ENCODE results near the gene BICC1.

Gene BICC1

DNA sequence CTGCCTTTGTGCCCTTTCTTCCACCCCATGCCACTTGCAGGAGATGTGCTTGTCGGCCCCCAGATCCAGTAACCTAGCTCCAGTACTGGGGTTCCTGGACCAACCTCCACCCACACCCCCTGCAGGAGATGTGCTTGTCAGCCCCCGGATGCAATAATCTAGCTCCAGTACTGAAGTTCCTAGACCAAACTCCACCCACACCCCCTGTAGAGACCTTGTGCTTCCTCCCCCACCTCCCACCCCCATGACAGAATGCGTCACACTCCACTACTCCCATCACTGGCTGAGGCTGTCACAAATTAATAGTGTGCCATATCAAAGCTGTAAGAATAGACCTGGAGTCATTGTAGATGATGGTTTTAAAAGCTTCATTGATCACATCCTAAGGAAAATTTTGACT is 185.0 kb downstream of the BICC1 start:
- peak in 1 of 56 donors; percentile 1 for DNase-seq

- no peak for DNase-seq
These were observed 186.2 kb downstream of the BICC1 start for GRCh38 chr10:58698777-58699356.

DNA sequence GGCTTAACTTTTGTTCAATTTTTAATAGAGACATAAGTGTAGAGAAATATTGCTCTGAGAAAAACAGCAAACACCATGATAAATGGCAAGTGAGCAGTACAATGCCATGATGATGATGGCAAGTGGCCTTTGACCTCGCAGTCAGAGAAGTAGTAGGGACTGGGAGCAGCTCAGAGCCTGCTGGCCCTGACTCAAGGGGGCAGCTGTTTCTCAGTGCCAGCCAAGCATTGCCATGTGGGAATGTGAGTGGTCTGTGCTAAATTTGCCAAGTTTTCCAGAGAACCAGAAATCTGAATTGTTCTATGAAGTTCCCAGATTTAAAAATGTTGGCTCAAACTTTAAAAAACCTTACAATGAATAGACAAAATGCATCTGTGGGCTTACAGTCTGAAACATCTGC is 187.9 kb downstream of the BICC1 start:
- no peak for DNase-seq

DNA sequence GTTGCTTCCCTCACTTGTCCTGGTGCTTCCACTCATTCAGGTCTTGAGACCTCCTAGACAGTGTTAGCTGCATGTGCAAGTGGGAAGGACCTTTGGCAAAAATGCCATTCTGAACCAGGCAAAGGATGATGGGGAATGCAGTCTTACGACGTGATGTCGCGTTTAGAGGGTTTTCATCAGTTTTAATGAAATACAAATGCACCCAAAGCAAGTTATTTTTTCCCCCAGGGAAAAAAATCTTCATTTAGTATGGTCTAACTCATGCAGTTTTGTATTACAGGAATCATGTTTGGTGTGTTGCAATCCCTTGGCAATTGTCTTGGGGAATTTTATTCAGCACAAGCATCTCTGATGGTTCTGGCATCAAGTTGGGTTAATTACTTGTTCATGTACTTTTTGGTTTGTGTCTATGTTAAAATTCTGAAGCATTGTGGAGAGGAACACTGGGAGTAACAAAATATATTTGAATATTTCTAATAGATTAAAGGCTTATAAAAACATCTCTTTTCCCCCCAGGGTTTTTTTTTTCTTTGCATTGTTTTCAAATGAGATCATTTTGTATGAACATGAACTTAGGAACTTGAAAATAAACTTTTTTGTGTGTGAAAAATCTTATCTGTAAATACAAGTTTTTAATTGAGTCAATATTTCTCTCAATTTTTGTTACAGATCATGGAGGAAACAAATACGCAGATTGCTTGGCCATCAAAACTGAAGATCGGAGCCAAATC is 188.9 kb downstream of the BICC1 start:
- no peak for DNase-seq

DNA sequence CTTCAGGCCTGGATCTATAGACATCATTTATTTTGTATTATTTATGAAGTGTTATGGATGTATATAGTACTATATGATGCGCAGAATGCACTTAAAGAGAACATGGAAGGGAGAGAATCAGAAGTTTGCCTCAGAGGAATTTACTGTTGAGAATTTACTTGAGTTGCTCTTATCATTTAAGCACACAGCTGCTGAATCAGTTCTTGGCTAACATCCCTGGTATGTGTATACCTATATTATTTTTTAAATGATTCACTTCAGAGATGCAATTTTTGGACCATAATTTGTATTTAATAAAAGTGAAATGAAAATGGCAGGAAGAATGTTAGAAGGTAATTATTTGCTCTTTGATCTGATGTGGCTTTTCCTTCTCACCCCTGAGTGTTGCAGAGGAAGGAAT is 191.6 kb downstream of the BICC1 start:
- no peak for DNase-seq

DNA sequence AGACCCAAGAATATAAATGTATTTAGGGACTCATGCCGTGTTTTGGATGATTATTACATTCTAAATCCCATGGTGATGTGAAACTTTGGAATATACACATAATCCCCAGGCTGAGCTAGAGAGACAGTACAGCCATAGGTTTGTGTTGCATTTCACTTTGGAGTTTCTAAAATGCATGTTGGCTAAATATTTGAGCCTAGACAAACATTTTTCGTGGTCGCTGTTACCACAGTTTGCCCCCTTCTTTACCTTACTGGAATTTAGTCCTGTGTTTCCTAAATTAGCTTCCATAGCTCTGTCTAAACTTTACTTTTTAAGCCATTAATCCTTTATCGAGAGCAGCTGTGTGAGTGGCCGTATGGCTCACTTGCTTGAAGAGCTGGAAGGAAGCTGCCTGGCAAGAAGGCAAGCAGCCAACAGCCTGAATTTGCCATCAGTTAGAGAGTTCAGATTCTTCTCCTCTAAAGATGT is 192.0 kb downstream of the BICC1 start:
- peak in 1 of 56 donors; percentile 1 for DNase-seq

DNA sequence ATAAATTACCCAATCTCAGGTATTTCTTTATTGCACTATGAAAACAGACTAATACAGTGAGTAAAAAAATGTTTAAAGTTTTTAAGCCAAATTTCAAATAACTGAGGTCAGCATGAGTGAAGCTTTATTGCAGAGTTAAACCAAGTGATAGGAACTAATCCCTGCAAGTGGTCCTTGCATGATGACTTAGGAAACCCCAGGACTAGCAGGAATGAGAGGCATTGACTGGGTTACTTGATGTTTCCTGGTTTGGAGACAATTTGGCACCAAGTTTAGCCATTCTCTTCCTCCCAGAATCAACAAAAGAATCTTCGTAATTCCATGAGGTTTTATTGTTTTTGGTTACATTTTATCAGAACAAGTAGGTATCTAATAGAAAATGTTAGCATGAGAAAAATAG is 194.2 kb downstream of the BICC1 start:
- no peak for DNase-seq

- no peak for DNase-seq
These were observed 199.5 kb downstream of the BICC1 start for GRCh38 chr10:58712141-58712540.

DNA sequence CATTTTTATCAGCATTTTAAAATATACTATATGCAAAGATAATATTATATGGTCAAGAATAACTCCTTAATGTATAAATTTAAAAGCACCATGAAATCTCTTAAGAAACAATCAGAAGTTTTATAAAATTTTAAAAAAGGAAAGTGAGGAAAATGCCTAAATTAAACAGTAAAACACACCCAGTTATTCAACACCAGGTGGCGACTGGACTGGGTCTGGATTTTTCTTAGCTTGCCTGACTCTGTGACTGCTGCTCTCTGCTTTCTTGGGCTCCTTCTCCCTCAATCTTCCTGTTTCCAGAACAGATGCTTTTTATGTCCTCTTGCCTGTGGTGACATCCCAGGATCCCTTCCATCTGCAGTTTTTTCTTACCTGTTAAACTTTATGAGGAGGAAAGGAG is 200.3 kb downstream of the BICC1 start:
- no peak for DNase-seq

GRCh38 chr10:58714409-58714808 is 201.7 kb downstream of the BICC1 start:
- no peak for DNase-seq

- DNase-seq: no peak
These were observed 202.4 kb downstream of the BICC1 start for GRCh38 chr10:58715061-58715460.

DNA sequence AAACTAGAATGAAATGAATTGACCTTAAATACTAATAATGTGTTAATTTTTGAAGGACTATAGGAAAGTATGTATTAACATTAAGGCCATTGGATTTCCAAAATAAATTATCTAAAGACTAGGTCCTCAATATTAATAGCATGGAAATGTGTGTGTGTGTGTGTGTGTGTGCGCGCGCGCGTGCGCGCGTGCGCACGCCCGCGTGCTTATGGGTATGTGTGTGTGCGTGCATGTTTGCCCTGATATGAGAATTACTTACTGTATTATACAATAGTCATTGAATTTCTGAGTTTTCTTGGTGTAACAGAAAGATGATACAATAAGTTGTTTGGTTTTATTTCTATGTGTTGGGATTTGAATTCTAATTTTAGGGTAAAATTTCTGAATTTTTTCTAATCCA is 205.9 kb downstream of the BICC1 start:
- DNase-seq: no peak

DNA sequence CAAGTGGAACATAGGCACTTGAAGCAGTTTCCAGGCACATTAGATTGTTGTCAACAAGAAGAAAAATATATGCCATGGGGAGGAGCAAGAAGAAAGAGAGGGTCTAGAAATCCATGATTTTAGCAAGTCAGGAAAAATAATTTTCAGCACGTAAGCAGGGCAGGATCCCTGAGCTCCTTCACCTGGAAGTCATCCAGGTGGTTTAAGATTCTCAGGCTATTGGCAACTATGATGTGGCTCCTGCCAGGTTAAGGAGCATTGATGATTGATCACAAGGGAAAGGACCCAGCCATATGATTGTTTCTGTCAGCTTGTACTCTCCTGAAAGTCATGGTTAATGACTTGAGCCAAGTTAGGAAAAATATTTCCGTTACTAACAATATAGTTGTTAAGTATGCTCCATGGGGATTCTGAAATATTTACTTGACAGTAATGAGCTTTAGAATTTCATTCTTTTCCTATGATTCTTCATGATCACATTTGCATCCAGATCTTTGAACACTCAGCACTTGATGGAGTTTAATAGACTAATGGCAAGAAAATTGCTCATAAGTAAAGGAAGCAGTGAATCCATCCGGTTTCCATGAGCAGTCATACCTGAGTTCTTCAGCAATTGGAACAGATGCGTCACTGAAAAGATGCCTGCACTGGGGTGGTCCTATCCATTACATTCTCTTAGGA is 209.1 kb downstream of the BICC1 start:
- no peak for DNase-seq

DNA sequence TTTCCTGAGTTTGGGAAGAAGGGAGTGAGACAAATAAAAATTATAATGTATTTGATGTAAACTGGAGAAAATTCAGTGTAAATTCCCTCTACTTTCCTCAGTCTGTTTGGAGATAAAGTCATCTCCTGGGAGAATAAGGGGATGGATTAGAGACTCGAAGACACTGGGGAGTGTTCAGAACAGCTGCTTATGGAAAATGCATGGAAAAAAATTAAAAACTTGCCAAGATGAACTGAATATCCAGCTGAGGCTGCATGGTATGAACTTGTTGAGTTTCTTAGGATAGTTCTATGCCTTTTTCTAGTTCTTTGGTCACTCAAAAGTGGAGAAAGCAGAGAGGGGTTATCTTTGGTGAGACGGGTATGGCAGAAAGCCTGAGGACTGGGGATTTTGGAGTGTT is 210.5 kb downstream of the BICC1 start:
- no peak for DNase-seq

DNA sequence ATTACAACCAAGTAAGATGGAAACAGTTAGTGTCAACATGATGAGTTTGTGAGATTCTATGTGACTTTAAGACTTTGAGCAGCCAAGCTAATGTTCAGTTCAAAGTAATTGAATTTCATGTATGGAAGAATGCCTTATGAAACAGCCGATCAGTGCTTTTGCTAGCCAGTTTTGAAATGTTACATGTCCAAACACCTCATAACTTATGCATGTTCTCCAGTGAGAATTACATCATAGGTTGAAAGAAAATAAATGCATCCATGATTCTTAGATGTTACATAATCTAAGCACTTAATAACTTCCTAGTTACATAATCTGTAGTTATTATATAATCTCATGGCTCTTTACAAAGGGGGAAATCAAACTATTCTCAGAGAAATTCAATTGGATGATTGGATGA is 211.3 kb downstream of the BICC1 start:
- DNase-seq: no peak

DNA sequence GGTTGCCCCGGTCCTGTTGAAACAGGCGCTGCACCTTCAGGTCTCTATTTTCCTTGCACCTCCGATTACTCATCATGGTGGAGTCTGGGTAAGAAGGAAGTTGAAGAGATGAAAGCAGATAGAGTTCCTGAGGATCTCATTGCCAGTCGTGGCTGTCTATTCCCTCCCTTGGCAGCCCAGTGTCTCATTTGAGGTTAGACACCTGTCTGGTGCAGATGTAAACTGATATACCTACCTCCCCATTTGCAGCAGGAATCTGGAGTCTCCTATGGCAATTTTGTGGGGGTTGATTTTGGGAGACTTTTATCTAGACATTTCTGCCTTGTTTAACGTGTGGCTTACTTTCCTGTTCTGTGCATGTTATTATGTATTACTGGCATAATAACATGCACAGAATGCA is 212.1 kb downstream of the BICC1 start:
- DNase-seq: no peak

DNA sequence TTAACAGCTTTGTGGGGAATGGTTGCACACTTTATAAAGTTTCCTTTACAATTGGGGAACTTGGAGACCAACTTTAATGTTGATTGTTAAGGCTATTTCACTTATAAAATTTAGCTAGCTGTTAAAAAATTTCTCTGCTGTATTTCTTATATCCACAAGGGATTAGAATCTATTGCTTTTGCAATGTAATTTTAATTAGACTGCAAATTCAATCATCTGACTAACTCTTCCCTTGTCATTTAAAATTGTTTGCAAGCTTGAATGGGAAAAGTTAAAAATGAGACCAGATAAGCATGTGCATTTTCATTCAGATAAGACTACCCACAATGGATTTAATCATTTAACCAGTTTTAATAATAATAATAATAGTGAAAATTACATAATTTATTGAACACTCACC is 213.2 kb downstream of the BICC1 start:
- no peak for DNase-seq

GRCh38 chr10:58727633-58728032 is 215.0 kb downstream of the BICC1 start:
- no peak for DNase-seq

DNA sequence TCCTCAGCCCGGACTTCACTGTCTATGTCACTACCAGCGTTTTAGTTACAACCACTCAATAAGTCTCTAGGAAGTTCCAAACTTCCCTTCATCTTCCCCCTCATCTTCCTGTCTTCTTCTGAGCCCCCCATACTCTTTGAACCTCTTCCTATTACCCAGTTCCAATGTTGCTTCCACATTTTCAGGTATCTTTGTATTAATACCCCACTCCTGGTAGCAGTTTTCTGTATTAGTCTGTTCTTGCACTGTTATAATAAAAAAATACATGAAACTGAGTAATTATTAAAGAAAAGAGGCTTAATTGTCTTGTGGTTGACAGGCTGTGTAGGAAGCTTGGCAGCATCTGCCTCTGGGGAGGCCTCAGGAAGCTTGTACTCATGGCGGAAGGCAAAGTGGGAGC is 218.6 kb downstream of the BICC1 start:
- no peak for DNase-seq

GRCh38 chr10:58733436-58733835 is 220.8 kb downstream of the BICC1 start:
- DNase-seq: no peak

DNA sequence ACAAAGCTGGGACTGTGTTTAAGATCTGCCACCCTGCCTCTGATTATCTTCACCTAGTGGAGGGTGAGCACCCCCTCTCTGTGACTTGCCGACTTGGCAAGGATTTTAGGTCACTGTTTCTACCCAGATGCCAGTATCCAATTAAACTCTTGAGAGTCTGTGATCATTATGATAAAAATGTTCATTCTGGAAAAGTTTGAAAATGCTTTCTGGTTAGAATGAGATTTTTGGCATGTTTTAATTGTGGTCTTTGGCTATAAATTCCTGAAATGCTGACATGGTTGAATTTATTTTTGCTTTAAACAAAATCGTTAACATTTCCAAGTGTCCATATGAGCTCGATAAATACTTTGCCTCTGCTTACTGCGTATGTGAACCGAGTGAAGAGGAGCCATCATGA is 221.4 kb downstream of the BICC1 start:
- no peak for DNase-seq

GRCh38 chr10:58734664-58735063 is 222.0 kb downstream of the BICC1 start:
- DNase-seq: no peak

GRCh38 chr10:58735087-58735486 is 222.4 kb downstream of the BICC1 start:
- no peak for DNase-seq

Data from amygdala (tissue), 56 donors.